Measurements from ENCODE around the gene CES2. TPM values are rescaled to one million over a fixed set of nuclear protein-coding genes. Genes with fewer than 3 reads are reported as not detected.

Gene CES2
- total and polyA plus RNA-seq, 10 donors, result 8.0 to 48.1 (median 32.1) TPM

DNA sequence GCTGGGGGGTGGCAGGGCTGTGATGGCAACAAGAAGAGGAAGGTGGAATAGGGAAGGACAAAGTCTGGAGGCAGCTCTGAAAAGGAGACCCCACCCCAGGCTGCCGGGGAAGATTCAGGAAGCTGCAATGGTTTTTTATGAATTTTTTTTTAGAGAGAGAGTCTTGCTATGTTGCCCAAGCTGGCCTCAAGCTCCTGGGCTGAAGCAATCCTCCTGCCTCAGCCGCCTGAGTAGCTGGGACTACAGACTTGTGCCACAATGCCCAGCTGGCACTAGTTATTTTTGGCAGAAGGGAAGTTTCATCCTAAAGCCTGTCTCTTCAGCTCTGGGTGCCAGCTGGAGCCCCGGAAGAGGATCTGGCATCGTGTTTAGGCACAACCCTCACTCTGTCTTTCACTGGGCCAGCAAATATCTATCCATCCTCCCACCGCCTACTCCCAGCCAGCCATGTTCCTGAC lies 24.4 kb downstream of the CES2 start:
- Histone ChIP-seq H3K4me1 (peaks cover 0 to 41% (median 7%) of the 10 kb centered on the region in 6 donors), H3K9me3 (no peaks in the 10 kb centered on the region), H3K4me3 (no peak overlapping the region), H3K27ac (peak overlapping the region in 1 of 8 donors; percentile 38), H3K27me3 (replicated peaks in 1 of 7) (peaks cover 0 to under 1% (median 0%) of the 10 kb centered on the region in 7 donors), H3K36me3 (no peaks in the 10 kb centered on the region)
- 39 to 57% (median 53%) methylated on average over 4 to 5 of the region's 5 CpGs for WGBS, 5 donors
- TF ChIP-seq POLR2A (IDR thresholded peaks at IDR 0.05) (no peak), POLR2AphosphoS5 (IDR thresholded peaks at IDR 0.05) (no peak), CTCF (IDR thresholded peaks at IDR 0.05 in 8 of 11, conservative IDR thresholded peaks at IDR 0.05 in 3 of 11) (no peak)
- no peak for DNase-seq
- intact Hi-C loops (cut with DNase I; ENCODE audit: low total_unique reads), result no loop called here

DNA sequence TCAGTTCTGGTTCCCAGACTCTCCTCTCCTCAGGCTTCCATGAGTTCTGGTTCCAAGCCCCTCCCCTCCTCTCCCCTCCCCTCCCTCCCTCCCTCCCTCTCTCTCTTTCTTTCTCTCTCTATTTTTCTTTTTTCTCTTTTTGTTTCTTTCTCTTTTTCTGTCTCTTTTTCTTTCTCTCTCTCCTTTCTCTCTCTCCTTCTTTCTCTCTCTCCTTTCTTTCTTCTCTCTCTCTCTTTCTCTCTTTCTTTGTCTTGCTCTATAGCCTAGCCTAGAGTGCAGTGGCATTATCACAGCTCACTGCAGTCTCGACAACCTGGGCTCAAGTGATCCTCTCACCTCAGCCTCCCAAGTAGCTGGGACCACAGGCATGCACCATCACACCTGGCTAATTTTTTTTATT lies 25.0 kb downstream of the CES2 start:
- H3K27me3 ChIP-seq (replicated peaks in 1 of 7), result peaks cover 0 to 5% (median 0%) of the 10 kb centered on the region in 7 donors
- 94 to 100% (median 95%) methylated on average over 1 of the region's 1 CpG for WGBS, 5 donors
- no peak overlapping the region for H3K4me3 ChIP-seq
- TF ChIP-seq POLR2AphosphoS5 (IDR thresholded peaks at IDR 0.05), result no peak
- TF ChIP-seq CTCF (IDR thresholded peaks at IDR 0.05 in 8 of 11, conservative IDR thresholded peaks at IDR 0.05 in 3 of 11), result no peak
- no peak for TF ChIP-seq POLR2A (IDR thresholded peaks at IDR 0.05)
- H3K9me3 ChIP-seq, result no peaks in the 10 kb centered on the region
- no peaks in the 10 kb centered on the region for H3K36me3 ChIP-seq
- H3K4me1 ChIP-seq, result peaks cover 0 to 41% (median 7%) of the 10 kb centered on the region in 6 donors
- DNase-seq, result no peak
- H3K27ac ChIP-seq, result peak overlapping the region in 1 of 8 donors; percentile 38
- intact Hi-C loops (cut with DNase I; ENCODE audit: low total_unique reads), result no loop called here

- DNase-seq, result no peak
- Histone ChIP-seq H3K36me3 (no peaks in the 10 kb centered on the region), H3K9me3 (no peaks in the 10 kb centered on the region), H3K4me3 (peak within 1 kb of the TSS in 1 of 8 donors; percentile 28), H3K27me3 (replicated peaks in 1 of 7) (peaks cover 0 to 5% (median 0%) of the 10 kb centered on the region in 7 donors), H3K27ac (peak within 1 kb of the TSS in 1 of 8 donors; percentile 38), H3K4me1 (peaks cover 0 to 41% (median 7%) of the 10 kb centered on the region in 6 donors)
- TF ChIP-seq CTCF (IDR thresholded peaks at IDR 0.05 in 8 of 11, conservative IDR thresholded peaks at IDR 0.05 in 3 of 11) (peak in 10 of 11 experiments; percentile 22 to 78 (median 68)), POLR2A (IDR thresholded peaks at IDR 0.05) (no peak)
- intact Hi-C loops (cut with DNase I; ENCODE audit: low total_unique reads), result no loop called here
- 71 to 79% (median 73%) methylated on average over 16 of the region's 16 CpGs for WGBS, 5 donors
Observed at GRCh38 chr16:66961065-66961744, 25.9 kb downstream of the CES2 start, which contains the start of gene CES3. Gene CES3 (plus strand): TSS chr16:66961266. CDS start chr16:66961308, 42 bp downstream.

DNA sequence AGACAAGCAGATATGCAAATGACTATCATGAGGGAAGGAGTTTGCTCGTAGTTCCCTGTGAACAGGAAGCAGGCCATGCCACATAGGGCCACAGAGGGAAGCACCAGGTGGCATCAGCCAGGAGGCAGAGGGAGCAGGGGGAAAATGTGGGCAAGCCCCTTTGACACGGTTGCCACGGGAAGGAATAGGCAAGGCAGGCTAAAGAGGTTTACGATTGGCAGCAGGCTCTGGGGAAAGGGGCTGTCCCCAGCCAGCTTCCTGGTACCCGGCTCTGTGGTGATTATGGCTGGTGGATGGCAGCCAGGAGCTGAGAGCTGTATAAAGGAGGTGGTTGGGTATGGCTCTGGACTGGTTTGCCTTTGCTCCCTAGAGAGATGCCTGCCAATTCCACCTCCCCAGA lies 26.6 kb downstream of the CES2 start:
- 20 to 34% (median 26%) methylated on average over 5 of the region's 5 CpGs for WGBS, 5 donors

More for the DNA sequence above, 26.6 kb downstream of the CES2 start:
- Histone ChIP-seq H3K4me1 (peaks cover 0 to 41% (median 7%) of the 10 kb centered on the region in 6 donors), H3K4me3 (peak overlapping the region in 1 of 8 donors; percentile 0), H3K9me3 (no peaks in the 10 kb centered on the region), H3K36me3 (no peaks in the 10 kb centered on the region), H3K27me3 (replicated peaks in 1 of 7) (peaks cover 0 to 5% (median 0%) of the 10 kb centered on the region in 7 donors), H3K27ac (no peak overlapping the region)
- intact Hi-C loops (cut with DNase I; ENCODE audit: low total_unique reads), result no loop called here
- TF ChIP-seq POLR2AphosphoS5 (IDR thresholded peaks at IDR 0.05), result no peak
- TF ChIP-seq POLR2A (IDR thresholded peaks at IDR 0.05), result no peak
- TF ChIP-seq CTCF (IDR thresholded peaks at IDR 0.05 in 8 of 11, conservative IDR thresholded peaks at IDR 0.05 in 3 of 11), result no peak
- DNase-seq, result no peak
